Naive B cell (primary cell): Measurements from ENCODE around the gene TMEM269. TPM values are rescaled to one million over a fixed set of nuclear protein-coding genes. Genes with fewer than 3 reads are reported as not detected.
"Not testable (repeated sequence)": the region's sequence is repeated elsewhere in the genome, so short reads cannot be mapped to it uniquely, and the experiment has no call there.

Experiments
- ATAC-seq, 2 donors: fragments of 150-1000 bp; cut with Tn5 transposase; 2 replicates each; pipeline ENCODE4 v1.10.0; 2021; ENCODE audit warnings: low read depth in 2 of 2, mild to moderate bottlenecking in 2 of 2, moderate library complexity in 2 of 2
- DNase-seq: peaks from one replicate; pipeline ENCODE4 v3.0.0; 2022
- H3K27ac Mint-ChIP-seq, 6 donors: one replicate each; pipeline ENCODE4 v1.8.0; 2020 to 2022; ENCODE audit warnings: mild to moderate bottlenecking in 6 of 6, mixed read lengths in 6 of 6, moderate library complexity in 5 of 6, inconsistent platforms in 2 of 6
- H3K27me3 Mint-ChIP-seq, 3 donors: one replicate each; pipeline ENCODE4 v1.8.0; 2021 to 2022; ENCODE audit warnings: mixed read lengths in 3 of 3, mild to moderate bottlenecking in 1 of 3
- H3K36me3 Mint-ChIP-seq, 2 donors: one replicate each; pipeline ENCODE4 v1.8.0; 2020 to 2022; ENCODE audit warnings: mixed read lengths in 2 of 2, inconsistent platforms in 1 of 2, mild to moderate bottlenecking in 1 of 2
- H3K4me1 Mint-ChIP-seq, 3 donors: one replicate each; pipeline ENCODE4 v1.8.0; 2020 to 2022; ENCODE audit warnings: mixed read lengths in 3 of 3, inconsistent platforms in 1 of 3, mild to moderate bottlenecking in 1 of 3, moderate library complexity in 1 of 3
- H3K4me3 Mint-ChIP-seq, 8 donors: one replicate each; pipeline ENCODE4 v1.8.0; 2020 to 2022; ENCODE audit warnings: mild to moderate bottlenecking in 8 of 8, mixed read lengths in 8 of 8, moderate library complexity in 8 of 8, inconsistent platforms in 2 of 8
- H3K9me3 Mint-ChIP-seq, 7 donors: one replicate each; pipeline ENCODE4 v1.8.0; 2020 to 2022; ENCODE audit warnings: mixed read lengths in 7 of 7, mild to moderate bottlenecking in 5 of 7, inconsistent platforms in 2 of 7, moderate library complexity in 1 of 7
- polyA plus RNA-seq, 6 donors: library from polyadenylated mRNA; unstranded; fragments of 300-500 nt; fragmentation: Illumina TruSeq; gene quantifications; one replicate each; pipeline ENCODE4 v1.2.3, GENCODE V29; 2021; ENCODE audit warnings: low read depth in 6 of 6

TMEM269 gene
- polyA plus RNA-seq, 6 donors from 2014 or later, result 0.11 TPM; not detected in 5

- H3K27ac Mint-ChIP-seq, result no peak overlapping the region
- no peaks in the 10 kb centered on the region for H3K27me3 Mint-ChIP-seq
- no peak for ATAC-seq
- no peak for DNase-seq
- H3K36me3 Mint-ChIP-seq, result peaks cover 8 to 11% of the 10 kb centered on the region in 2 donors
- no peaks in the 10 kb centered on the region for H3K4me1 Mint-ChIP-seq
- peaks cover 0 to 6% (median 0%) of the 10 kb centered on the region in 7 donors for H3K9me3 Mint-ChIP-seq
- H3K4me3 Mint-ChIP-seq, result no peak overlapping the region
Observed at GRCh38 chr1:42801832-42802473, 17.2 kb downstream of the TMEM269 start.

- no peaks in the 10 kb centered on the region for H3K27me3 Mint-ChIP-seq
- H3K36me3 Mint-ChIP-seq, result peaks cover 8 to 11% of the 10 kb centered on the region in 2 donors
- ATAC-seq, result no peak
- H3K9me3 Mint-ChIP-seq, result peaks cover 0 to 6% (median 0%) of the 10 kb centered on the region in 7 donors
- no peak overlapping the region for H3K4me3 Mint-ChIP-seq
- DNase-seq, result no peak
- H3K27ac Mint-ChIP-seq, result no peak overlapping the region
- H3K4me1 Mint-ChIP-seq, result peaks cover 0 to 4% (median 0%) of the 10 kb centered on the region in 3 donors
Observed at GRCh38 chr1:42806171-42806570, 21.4 kb downstream of the TMEM269 start.

GRCh38 chr1:42806593-42806992 lies 21.8 kb downstream of the TMEM269 start:
- H3K36me3 Mint-ChIP-seq, result peaks cover 8 to 11% of the 10 kb centered on the region in 2 donors
- H3K4me3 Mint-ChIP-seq, result no peak overlapping the region
- peaks cover 0 to 6% (median 0%) of the 10 kb centered on the region in 7 donors for H3K9me3 Mint-ChIP-seq
- no peak for ATAC-seq
- no peak overlapping the region for H3K27ac Mint-ChIP-seq
- peaks cover 0 to 6% (median 0%) of the 10 kb centered on the region in 3 donors for H3K4me1 Mint-ChIP-seq
- DNase-seq, result no peak
- no peaks in the 10 kb centered on the region for H3K27me3 Mint-ChIP-seq

- Mint-ChIP-seq H3K36me3 (peaks cover 8 to 11% of the 10 kb centered on the region in 2 donors), H3K4me1 (peaks cover 0 to 7% (median 0%) of the 10 kb centered on the region in 3 donors), H3K4me3 (peak overlapping the region in 1 of 8 donors; percentile 6), H3K9me3 (peaks cover 0 to 6% (median 0%) of the 10 kb centered on the region in 7 donors), H3K27ac (no peak overlapping the region), H3K27me3 (no peaks in the 10 kb centered on the region)
- DNase-seq (no peak), ATAC-seq (no peak)
Observed at GRCh38 chr1:42807056-42807668, 22.4 kb downstream of the TMEM269 start.

- peaks cover 12 to 25% (median 20%) of the 10 kb centered on the region in 3 donors for H3K4me1 Mint-ChIP-seq
- H3K27me3 Mint-ChIP-seq, DNase-seq, H3K27ac Mint-ChIP-seq, ATAC-seq, H3K9me3 Mint-ChIP-seq, H3K36me3 Mint-ChIP-seq: not testable (repeated sequence)
- peak overlapping the region in 1 of 8 donors; percentile 45 for H3K4me3 Mint-ChIP-seq
Observed at GRCh38 chr1:42814815-42815214, 30.0 kb downstream of the TMEM269 start.

- Mint-ChIP-seq H3K4me3 (peak overlapping the region; percentile 73 to 93 (median 86)), H3K27ac (peak overlapping the region; percentile 0 to 84 (median 72)), H3K36me3 (no peaks in the 10 kb centered on the region), H3K4me1 (peaks cover 12 to 27% (median 20%) of the 10 kb centered on the region in 3 donors), H3K27me3 (no peaks in the 10 kb centered on the region), H3K9me3 (no peaks in the 10 kb centered on the region)
- ATAC-seq, result no peak
- peak; percentile 6 for DNase-seq
Observed at GRCh38 chr1:42815941-42816584, 31.3 kb downstream of the TMEM269 start.

- peak within 1 kb of the TSS; percentile 47 to 94 (median 78) for H3K27ac Mint-ChIP-seq
- H3K4me3 Mint-ChIP-seq, result peak within 1 kb of the TSS; percentile 73 to 93 (median 86)
- H3K36me3 Mint-ChIP-seq, result no peaks in the 10 kb centered on the region
- H3K9me3 Mint-ChIP-seq, result no peaks in the 10 kb centered on the region
- peaks cover 12 to 24% (median 20%) of the 10 kb centered on the region in 3 donors for H3K4me1 Mint-ChIP-seq
- peak; percentile 94 for DNase-seq
- H3K27me3 Mint-ChIP-seq, result no peaks in the 10 kb centered on the region
- peak; percentile 78 to 82 for ATAC-seq
Observed at GRCh38 chr1:42816585-42817439, 32.0 kb downstream of the TMEM269 start, which contains the start of the genes ERMAP and SVBP. ERMAP (plus strand) TSS chr1:42817122; CDS start chr1:42830449, 13,327 bp downstream. SVBP (minus strand) TSS chr1:42817397; CDS start chr1:42816544, 853 bp downstream.

- Mint-ChIP-seq H3K4me3 (peak overlapping the region; percentile 73 to 93 (median 83)), H3K36me3 (no peaks in the 10 kb centered on the region), H3K4me1 (peaks cover 12 to 24% (median 20%) of the 10 kb centered on the region in 3 donors), H3K27ac (peak overlapping the region in 1 of 6 donors; percentile 77), H3K27me3 (no peaks in the 10 kb centered on the region), H3K9me3 (no peaks in the 10 kb centered on the region)
- ATAC-seq, result no peak
- DNase-seq, result no peak
Observed at GRCh38 chr1:42817440-42817767, 32.6 kb downstream of the TMEM269 start.

- DNase-seq (no peak), ATAC-seq (no peak)
- H3K4me1 Mint-ChIP-seq, result peaks cover 12 to 24% (median 20%) of the 10 kb centered on the region in 3 donors
- H3K4me3 Mint-ChIP-seq, result peak overlapping the region in 7 of 8 donors; percentile 41 to 89 (median 73)
- no peaks in the 10 kb centered on the region for H3K27me3 Mint-ChIP-seq
- H3K9me3 Mint-ChIP-seq, result no peaks in the 10 kb centered on the region
- H3K36me3 Mint-ChIP-seq, result no peaks in the 10 kb centered on the region
- no peak overlapping the region for H3K27ac Mint-ChIP-seq
Observed at GRCh38 chr1:42817976-42818375, 33.2 kb downstream of the TMEM269 start.

- Mint-ChIP-seq H3K27me3 (no peaks in the 10 kb centered on the region), H3K4me1 (peaks cover 12 to 22% (median 19%) of the 10 kb centered on the region in 3 donors), H3K36me3 (no peaks in the 10 kb centered on the region), H3K9me3 (no peaks in the 10 kb centered on the region), H3K4me3 (peak overlapping the region in 1 of 8 donors; percentile 53), H3K27ac (peak overlapping the region in 1 of 6 donors; percentile 52)
- DNase-seq (no peak), ATAC-seq (no peak)
Observed at GRCh38 chr1:42820813-42821212, 36.0 kb downstream of the TMEM269 start.

GRCh38 chr1:42821690-42822089 lies 36.9 kb downstream of the TMEM269 start:
- no peak for DNase-seq
- H3K4me1 Mint-ChIP-seq, result peaks cover 3 to 13% (median 10%) of the 10 kb centered on the region in 3 donors
- no peaks in the 10 kb centered on the region for H3K27me3 Mint-ChIP-seq
- H3K27ac Mint-ChIP-seq, result no peak overlapping the region
- no peaks in the 10 kb centered on the region for H3K36me3 Mint-ChIP-seq
- H3K4me3 Mint-ChIP-seq, result no peak overlapping the region
- ATAC-seq, result no peak
- H3K9me3 Mint-ChIP-seq, result no peaks in the 10 kb centered on the region

GRCh38 chr1:42822800-42823392 lies 38.1 kb downstream of the TMEM269 start:
- no peak overlapping the region for H3K27ac Mint-ChIP-seq
- H3K4me3 Mint-ChIP-seq, result no peak overlapping the region
- DNase-seq (no peak), ATAC-seq (no peak)
- H3K9me3 Mint-ChIP-seq, result no peaks in the 10 kb centered on the region
- H3K4me1 Mint-ChIP-seq, result peaks cover under 1 to 8% (median 3%) of the 10 kb centered on the region in 3 donors
- H3K27me3 Mint-ChIP-seq, result no peaks in the 10 kb centered on the region
- no peaks in the 10 kb centered on the region for H3K36me3 Mint-ChIP-seq
